Endothelial cell of umbilical vein (primary cell): ENCODE data around the gene TUBGCP2. TPM values are rescaled to one million over a fixed set of nuclear protein-coding genes. Genes with fewer than 3 reads are reported as not detected.

Experiments used
- BruUV-seq: library from RNA; stranded (reverse); fragments of 400-500 nt; replicated peaks from 2 replicates; lab custom pipeline; 2021; lab: Mats Ljungman, UMichigan
- CTCF ChIA-PET: fragments of 300-600, 350-600 bp; sonication (Branson Sonifier 250); formaldehyde crosslinking; loops from one replicate; lab custom pipeline; 2021; ENCODE audit warnings: antibody characterized with exemption, inconsistent platforms; lab: Charles Lee
- POLR2A ChIA-PET: fragments of 300-600, 350-600 bp; sonication (Branson Sonifier 250); formaldehyde crosslinking; loops from one replicate; lab custom pipeline; 2021; ENCODE audit warnings: antibody characterized with exemption, inconsistent platforms; lab: Charles Lee
- DNase-seq: peaks from one replicate; pipeline ENCODE4 v3.0.0-alpha.2; 2011; ENCODE audit warnings: low read depth, low spot score
- FAIRE-seq: peaks from 2 replicates; lab custom pipeline; 2011; peaks lifted over from hg19 to GRCh38; lab: Jason Lieb, UNC
- H2AFZ ChIP-seq: 2 replicates; pipeline ENCODE4 v1.6.0; 2012; ENCODE audit warnings: low read depth, low read length, control low read depth, inconsistent platforms
- H3K27ac ChIP-seq: 2 replicates; pipeline ENCODE4 v1.5.1; 2011; ENCODE audit warnings: low read depth, mild to moderate bottlenecking, control low read depth, low read length, moderate library complexity; ENCODE audit not compliant: insufficient read depth
- H3K27me3 ChIP-seq, 2 experiments: 2 replicates each; pipeline versions ENCODE4 v1.6.0 to v1.6.1; 2011; ENCODE audit warnings: low read length in 2 of 2, mixed read lengths in 1 of 2; ENCODE audit not compliant: control insufficient read depth in 2 of 2, insufficient read depth in 2 of 2
- H3K36me3 ChIP-seq, 2 experiments: 2 replicates in 1 of 2; 3 replicates in 1 of 2; pipeline ENCODE4 v1.5.1; 2011; ENCODE audit warnings: low read length in 2 of 2, mild to moderate bottlenecking in 1 of 2, moderate library complexity in 1 of 2; ENCODE audit not compliant: control insufficient read depth in 2 of 2, insufficient read depth in 2 of 2; ENCODE audit errors: extremely low read depth in 1 of 2
- H3K4me1 ChIP-seq: 3 replicates; pipeline ENCODE4 v1.5.1; 2011; ENCODE audit warnings: mild to moderate bottlenecking, low read length; ENCODE audit not compliant: control insufficient read depth, insufficient read depth; ENCODE audit errors: extremely low read depth
- H3K4me2 ChIP-seq: 2 replicates; pipeline ENCODE4 v1.6.1; 2011; ENCODE audit warnings: low read length, control low read depth, mixed read lengths; ENCODE audit not compliant: insufficient read depth
- H3K4me3 ChIP-seq, 3 experiments: fragments of 200-600 bp in 1 of 3; sonication (generic), shearing (Covaris generic) in 1 of 3; replicated peaks in 1 of 3; 2 replicates each; pipeline ENCODE4 v1.5.1; 2011 to 2016; ENCODE audit warnings: control low read depth in 3 of 3, low read length in 3 of 3, mild to moderate bottlenecking in 2 of 3, inconsistent platforms in 1 of 3, low read depth in 1 of 3, moderate library complexity in 1 of 3; ENCODE audit not compliant: insufficient read depth in 1 of 3
- H3K79me2 ChIP-seq: 2 replicates; pipeline ENCODE4 v1.6.0; 2012; ENCODE audit warnings: low read length, inconsistent platforms; ENCODE audit not compliant: control insufficient read depth, insufficient read depth
- H3K9ac ChIP-seq: replicated peaks from 2 replicates; pipeline ENCODE3; 2011; ENCODE audit warnings: low read length, control low read depth; ENCODE audit not compliant: insufficient read depth; ENCODE audit errors: extremely low read depth
- H3K9me1 ChIP-seq: replicated peaks from 3 replicates; pipeline ENCODE4 v1.6.0; 2011; ENCODE audit warnings: mild to moderate bottlenecking, low read length; ENCODE audit not compliant: control insufficient read depth, insufficient read depth; ENCODE audit errors: extremely low read depth
- H3K9me3 ChIP-seq: replicated peaks from 2 replicates; pipeline ENCODE4 v1.5.1; 2012; ENCODE audit warnings: low read length, inconsistent platforms; ENCODE audit not compliant: control insufficient read depth, insufficient read depth
- H4K20me1 ChIP-seq: replicated peaks from 2 replicates; pipeline ENCODE3; 2011; ENCODE audit warnings: mild to moderate bottlenecking, low read length; ENCODE audit not compliant: control insufficient read depth, insufficient read depth; ENCODE audit errors: extremely low read depth
- CTCF ChIP-seq, 2 donors: IDR thresholded peaks; 1 replicate in 1 of 2; 2 replicates in 1 of 2; pipeline ENCODE4 v1.5.1; 2011; ENCODE audit warnings: low read length in 2 of 2, mild to moderate bottlenecking in 2 of 2, moderate library complexity in 2 of 2, control low read depth in 1 of 2, inconsistent platforms in 1 of 2, low read depth in 1 of 2; ENCODE audit not compliant: insufficient read depth in 1 of 2; ENCODE audit errors: extremely low read depth in 1 of 2
- EZH2 ChIP-seq: IDR thresholded peaks from 2 replicates; pipeline ENCODE4 v1.6.1; 2012; ENCODE audit warnings: borderline replicate concordance, low read depth, mild to moderate bottlenecking, moderate library complexity, low read length, inconsistent platforms; ENCODE audit not compliant: severe bottlenecking
- FOS ChIP-seq: IDR thresholded peaks from 2 replicates; pipeline ENCODE4 v1.6.1; 2011; ENCODE audit warnings: mild to moderate bottlenecking, low read length, moderate library complexity, borderline replicate concordance; ENCODE audit not compliant: insufficient read depth
- GATA2 ChIP-seq: IDR thresholded peaks from 2 replicates; pipeline ENCODE4 v1.7.0; 2011; ENCODE audit warnings: low read depth, mild to moderate bottlenecking, moderate library complexity, mixed read lengths, low read length; ENCODE audit not compliant: insufficient read length, insufficient read depth
- JUN ChIP-seq: IDR thresholded peaks from 2 replicates; pipeline ENCODE4 v1.6.1; 2011; ENCODE audit warnings: borderline replicate concordance, low read depth; ENCODE audit not compliant: insufficient read length, insufficient read depth
- MAX ChIP-seq: IDR thresholded peaks from 2 replicates; pipeline ENCODE4 v1.6.1; 2011; ENCODE audit not compliant: insufficient read depth, insufficient read length
- MYC ChIP-seq: IDR thresholded peaks from one replicate; pipeline ENCODE4 v1.6.1; 2011; ENCODE audit warnings: mild to moderate bottlenecking, low read depth, low read length
- POLR2A ChIP-seq: IDR thresholded peaks from 2 replicates; pipeline ENCODE4 v1.6.1; 2012; ENCODE audit warnings: low read depth, mild to moderate bottlenecking, control low read depth, low read length
- POLR2AphosphoS5 ChIP-seq: IDR thresholded peaks from 2 replicates; pipeline ENCODE4 v1.6.1; 2012; ENCODE audit warnings: low read depth, mild to moderate bottlenecking, control low read depth, low read length, moderate library complexity; ENCODE audit not compliant: insufficient read depth
- dilution Hi-C: fragments of 300-500 bp; cut with MboI; formaldehyde crosslinking; loops from one replicate; pipeline ENCODE4 v1.15.0; 2019; ENCODE audit warnings: low sequenced_read_pairs; ENCODE audit not compliant: extremely low pct_ligation_motif_present
- intact Hi-C: fragments of 100-400 bp; cut with micrococcal nuclease; formaldehyde crosslinking; loops from one replicate; pipeline ENCODE4 v1.10.0; 2022
- polyA plus RNA-seq, 4 experiments: library from polyadenylated mRNA; depleted of rRNA in 3 of 4; stranded (reverse) in 3 of 4; unstranded in 1 of 4; fragments of >200 nt; gene quantifications; 2 replicates each; pipeline versions ENCODE4 v1.2.1 to v1.2.3, GENCODE V29; 2011 to 2012; ENCODE audit warnings: missing spikeins in 1 of 4
- total RNA-seq: library from RNA; stranded (reverse); gene quantifications from 2 replicates; pipeline ENCODE4 v1.2.3, GENCODE V29; 2021

The TUBGCP2 gene
- total and polyA plus RNA-seq, 2 donors (not counting 3 experiments of a cell fraction or from before 2014, with no cell fraction given) = 37.1 to 53.1 TPM

GRCh38 chr10:133329491-133330202 is 21.0 kb upstream of the TUBGCP2 start:
- dilution Hi-C loops (no loop called here), intact Hi-C loops (loop anchor here (1.0 to 5.0 kb wide), 7 partner anchors 27 to 387 kb away; partner anchors contain the start of genes CFAP46, ECHS1 and MTG1)
- peak overlapping the region; percentile 34 for H3K4me2 ChIP-seq
- POLR2A ChIA-PET = no interaction called here
- no peak overlapping the region for H3K9ac ChIP-seq
- no peak overlapping the region for H3K27ac ChIP-seq
- peak; percentile 77 for DNase-seq
- no peaks in the 10 kb centered on the region for H4K20me1 ChIP-seq
- peak; percentile 86 for FAIRE-seq
- H3K79me2 ChIP-seq = no peaks in the 10 kb centered on the region
- no peaks in the 10 kb centered on the region for H3K9me3 ChIP-seq
- no peaks in the 10 kb centered on the region for H3K9me1 ChIP-seq
- peaks cover 39 to 55% of the 10 kb centered on the region in 2 experiments for H3K27me3 ChIP-seq
- CTCF ChIA-PET = interaction anchor here (0.8 to 2.4 kb wide), 23 partner anchors 8 to 279 kb away, joined by 3 to 20 read pairs (median 6); partner anchors contain the start of genes FUOM, PAOX and PRAP1
- peak overlapping the region; percentile 59 for H2AFZ ChIP-seq
- peaks cover 2% of the 10 kb centered on the region for H3K4me1 ChIP-seq
- no peaks in the 10 kb centered on the region for H3K36me3 ChIP-seq
- no peak overlapping the region for H3K4me3 ChIP-seq
- no TSS peak for BruUV-seq
- no peak for TF ChIP-seq POLR2A
- no peak for TF ChIP-seq JUN
- TF ChIP-seq EZH2 = no peak
- TF ChIP-seq GATA2 = no peak
- TF ChIP-seq FOS = peak; percentile 67
- peak; percentile 93 to 96 for TF ChIP-seq CTCF (IDR thresholded peaks at IDR 0.05; ENCODE audit: extremely low read depth in 1 of 2, insufficient read depth in 1 of 2, low read depth in 1 of 2, low read length in 2 of 2)
- no peak for TF ChIP-seq POLR2AphosphoS5
- TF ChIP-seq MAX = no peak
- no peak for TF ChIP-seq MYC
